ENCODE results near the gene IKZF2.
"Not testable (repeated sequence)": the region's sequence is repeated elsewhere in the genome, so short reads cannot be mapped to it uniquely, and the experiment has no call there.

IKZF2 gene

DNA sequence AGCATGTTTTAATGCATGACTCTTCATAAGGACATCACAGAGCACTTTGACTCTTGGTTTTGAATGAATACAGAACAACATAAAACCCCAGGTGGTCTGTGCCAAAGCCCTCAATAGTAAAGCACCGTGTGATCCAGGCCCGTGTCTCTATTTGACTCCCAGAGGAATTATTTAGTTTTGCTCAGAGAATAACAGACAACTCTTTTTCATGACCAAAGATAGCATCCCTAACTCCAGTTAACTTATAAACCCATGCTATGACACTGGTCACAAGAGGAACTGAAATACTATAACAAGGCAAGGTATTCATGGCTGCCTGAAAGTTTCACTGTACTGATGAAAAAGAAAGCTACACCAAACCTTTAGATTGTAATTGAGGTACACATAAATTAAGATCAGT is 128.4 kb downstream of the IKZF2 start:
- DNase-seq = no peak

GRCh38 chr2:213021971-213022899 is 129.2 kb downstream of the IKZF2 start:
- no peak for DNase-seq

GRCh38 chr2:213020913-213021312 is 130.5 kb downstream of the IKZF2 start:
- not testable (repeated sequence) for DNase-seq

GRCh38 chr2:213020268-213020667 is 131.1 kb downstream of the IKZF2 start:
- DNase-seq = no peak

- no peak for DNase-seq
Measured at GRCh38 chr2:213019368-213019767, 132.0 kb downstream of the IKZF2 start.

DNA sequence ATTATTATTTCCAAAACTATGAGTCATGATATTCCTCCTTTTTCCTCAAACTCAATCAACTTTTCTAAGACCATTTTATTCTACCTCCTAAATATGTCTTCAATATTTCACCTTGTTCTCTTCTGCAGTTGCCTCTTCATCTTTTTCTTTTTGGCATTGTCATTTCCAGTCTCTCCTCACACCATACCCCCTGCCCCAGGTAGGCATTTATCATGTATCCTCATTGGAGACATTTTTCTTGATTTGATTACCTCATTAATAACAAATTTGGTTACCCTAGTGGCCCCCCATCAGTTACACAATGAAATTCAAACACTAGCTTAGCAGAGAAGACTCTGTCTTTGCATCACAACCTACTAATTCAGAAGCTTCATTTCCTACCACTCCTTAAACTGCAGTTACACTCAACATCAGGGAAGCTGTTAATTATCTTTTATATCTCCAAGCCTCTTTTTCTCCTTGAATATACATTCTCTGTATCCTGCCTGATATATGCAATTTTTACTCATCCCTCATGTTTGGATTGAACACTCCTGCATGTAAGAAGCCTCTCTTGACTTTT is 133.0 kb downstream of the IKZF2 start:
- no peak for DNase-seq

- no peak for DNase-seq
Measured at GRCh38 chr2:213017404-213017803, 134.0 kb downstream of the IKZF2 start.

GRCh38 chr2:213016984-213017351 is 134.4 kb downstream of the IKZF2 start:
- DNase-seq = no peak

DNA sequence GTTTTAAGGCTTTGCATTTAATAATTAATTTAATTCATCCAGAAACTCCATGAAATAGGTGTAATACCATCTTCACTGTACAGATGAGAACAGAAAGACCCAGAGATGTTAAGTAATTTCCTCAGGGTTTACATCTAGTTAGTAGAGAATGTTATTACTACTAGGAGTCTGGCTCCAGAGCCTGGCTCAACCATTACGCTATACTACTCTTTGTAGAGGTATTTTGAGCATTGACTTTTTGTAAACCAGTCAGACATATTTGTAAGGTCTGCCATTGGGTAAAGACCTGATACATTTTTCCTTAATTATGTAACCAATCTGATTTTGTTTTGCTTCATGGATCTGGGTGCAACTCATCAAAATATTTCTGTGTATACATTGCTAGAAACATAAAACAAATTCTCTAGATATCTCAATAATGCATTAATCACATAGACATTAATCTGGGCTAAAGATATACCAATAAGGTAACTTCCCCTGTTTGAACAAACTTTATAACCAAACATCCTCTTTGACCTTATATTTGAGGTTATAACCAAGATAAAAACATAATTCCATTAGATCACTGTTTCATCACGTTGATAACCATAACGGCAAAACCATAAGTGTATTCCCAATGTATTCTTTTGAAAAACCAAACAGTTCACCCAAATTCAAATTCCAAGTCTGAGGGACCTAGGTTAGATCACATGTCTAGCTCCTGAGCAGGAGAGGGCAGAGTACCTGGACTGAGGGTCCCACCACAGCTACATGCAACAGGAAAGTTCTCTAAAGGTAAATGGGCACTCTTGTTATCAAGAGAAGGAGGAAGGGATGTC is 135.0 kb downstream of the IKZF2 start:
- no peak for DNase-seq

GRCh38 chr2:213015387-213016165 is 135.8 kb downstream of the IKZF2 start:
- no peak for DNase-seq

GRCh38 chr2:213013979-213014378 is 137.4 kb downstream of the IKZF2 start:
- no peak for DNase-seq

- no peak for DNase-seq
Measured at GRCh38 chr2:213011505-213011904, 139.9 kb downstream of the IKZF2 start.

DNA sequence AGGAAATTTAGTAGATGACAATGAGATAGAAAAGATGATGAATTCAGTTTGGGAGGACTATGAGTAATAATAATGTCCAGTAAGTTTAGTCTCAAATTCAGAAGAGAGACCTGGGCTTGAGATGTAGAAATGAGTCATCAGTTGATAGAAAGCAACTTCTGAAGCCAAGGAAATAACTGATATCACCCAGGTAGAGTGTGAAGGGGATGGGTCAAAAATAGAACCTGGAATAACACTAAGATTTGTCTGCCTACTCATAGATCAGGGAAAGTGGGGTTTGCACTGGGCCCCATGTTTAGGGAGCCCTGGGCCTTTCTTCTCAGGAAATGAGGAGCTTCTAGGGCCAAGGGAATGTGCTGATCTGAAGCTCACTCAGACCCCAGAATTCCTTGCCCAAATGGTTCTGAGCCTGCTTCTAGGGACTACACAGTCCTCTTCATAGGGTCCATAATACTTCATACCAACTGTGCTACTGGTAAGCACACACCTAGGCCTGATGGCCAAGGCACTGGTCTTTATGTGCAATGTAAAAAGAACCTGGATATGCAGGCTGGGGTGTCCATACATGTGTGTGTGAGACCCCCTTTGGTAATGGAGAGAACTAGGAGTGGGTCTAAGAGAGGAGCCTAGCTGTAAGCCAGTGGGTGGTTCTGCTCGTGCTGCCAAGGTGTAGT is 141.2 kb downstream of the IKZF2 start:
- DNase-seq = no peak

DNA sequence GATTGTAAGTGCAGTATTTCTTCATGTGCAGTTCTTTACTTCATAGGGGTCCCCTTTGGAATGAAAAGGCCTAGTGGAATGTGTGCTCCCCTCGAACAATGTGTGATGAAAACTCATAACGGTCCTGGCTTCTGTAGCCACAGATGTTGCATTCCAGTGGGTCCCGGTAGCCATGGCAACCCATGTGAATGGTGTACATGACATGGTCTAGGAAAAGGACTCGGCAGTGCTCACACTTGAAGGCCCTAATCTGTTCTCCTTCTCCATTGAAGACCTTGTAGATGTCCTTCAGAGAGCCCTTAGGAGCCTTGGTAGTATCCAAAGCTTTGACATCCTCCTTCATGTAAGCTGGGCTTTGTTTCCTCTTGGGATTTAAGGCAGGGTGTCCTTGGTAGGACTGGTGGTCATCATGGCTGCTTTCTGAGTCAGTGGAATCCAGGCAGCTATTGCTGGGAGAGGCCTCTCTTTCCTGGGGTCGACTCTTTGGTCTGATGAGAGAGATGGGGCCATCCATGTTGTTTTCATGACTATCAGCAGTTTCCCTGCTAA is 144.0 kb downstream of the IKZF2 start:
- DNase-seq = no peak

DNA sequence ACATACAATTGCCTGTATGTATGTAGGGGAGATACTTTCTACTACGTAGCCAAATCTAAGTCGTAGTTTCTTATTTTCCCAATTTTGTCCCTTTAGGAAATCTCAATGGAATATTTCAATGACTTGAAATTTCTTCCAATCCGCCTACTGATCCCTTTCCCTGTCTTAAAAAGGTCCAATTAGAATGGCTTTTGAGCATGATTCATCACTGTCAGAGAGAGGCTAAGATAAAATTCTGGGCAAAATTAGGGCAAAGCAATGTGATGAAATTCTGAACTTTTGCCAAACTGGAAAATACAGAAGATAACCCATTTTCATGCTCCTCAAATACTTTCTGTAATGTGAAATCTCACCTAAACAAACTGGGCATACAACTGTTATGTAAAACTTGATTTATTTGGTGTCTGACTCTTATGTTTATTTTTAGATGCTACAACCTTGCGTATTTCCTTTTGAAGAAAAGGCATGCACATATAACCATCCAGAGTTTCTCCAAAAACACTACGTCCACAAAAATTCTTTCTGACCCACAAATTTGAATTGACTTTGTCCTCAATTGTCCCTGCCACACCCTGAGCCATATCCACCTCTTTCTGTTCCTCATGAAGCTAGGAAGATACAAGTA is 147.1 kb downstream of the IKZF2 start:
- DNase-seq = no peak

- no peak for DNase-seq
Measured at GRCh38 chr2:213002383-213002782, 149.0 kb downstream of the IKZF2 start.

GRCh38 chr2:213001297-213001910 is 150.0 kb downstream of the IKZF2 start:
- DNase-seq = no peak

DNA sequence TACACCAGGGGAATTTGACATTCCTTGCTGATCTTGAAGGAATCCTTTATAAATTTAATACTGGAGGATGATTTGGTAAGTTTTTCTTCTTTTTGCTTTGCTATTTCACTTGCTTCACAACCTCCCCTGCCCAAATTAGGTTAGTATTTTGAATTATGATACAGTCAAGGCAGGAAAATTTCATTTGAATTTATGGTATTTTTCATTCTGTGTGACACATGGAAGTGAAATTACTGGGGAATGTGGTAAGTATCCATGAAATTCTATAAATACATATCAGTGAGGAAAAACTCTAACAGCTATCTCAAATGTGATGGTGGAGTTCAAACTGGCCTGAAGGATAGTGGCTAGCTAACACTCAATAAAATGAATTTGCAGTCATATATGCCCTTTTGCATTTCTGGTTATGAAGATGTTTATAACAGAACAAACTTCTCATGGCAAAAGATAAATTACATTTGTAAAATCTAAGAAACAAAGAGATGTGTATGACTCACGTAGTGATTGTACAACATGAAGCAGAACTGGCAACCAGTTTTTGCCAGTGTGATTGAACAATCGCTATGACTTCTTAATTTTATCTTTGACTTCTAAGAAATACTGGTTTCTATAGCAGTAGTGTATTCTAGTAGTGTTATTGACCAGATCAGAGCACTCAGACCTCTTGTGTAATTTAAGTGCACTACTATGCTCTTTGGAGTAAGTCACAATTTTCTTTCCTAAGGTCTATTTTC is 152.6 kb downstream of the IKZF2 start:
- no peak for DNase-seq

GRCh38 chr2:212997526-212998020 is 153.8 kb downstream of the IKZF2 start:
- DNase-seq = no peak

GRCh38 chr2:212995920-212996319 is 155.5 kb downstream of the IKZF2 start:
- DNase-seq = no peak

Measured in DMS 273 treated with DMSO at 0.1 percent for 48 hours (cell line).